Coronary artery (tissue), 2 donors: Measurements from ENCODE around the gene KRTAP10-7.

Experiments
- DNase-seq: peaks from one replicate; pipeline ENCODE4 v3.0.0-alpha.2; 2017; ENCODE audit warnings: low spot score
- H3K27ac ChIP-seq, 2 donors: fragments of 200-600 bp; sonication (generic); one replicate each; pipeline ENCODE4 v1.5.1; 2016 to 2019
- H3K4me3 ChIP-seq: fragments of 200-600 bp; sonication (generic); 2 replicates; pipeline ENCODE4 v1.5.1; 2016; ENCODE audit warnings: mild to moderate bottlenecking, moderate library complexity
- TF ChIP-seq, protein P1 (sequence below): fragments of 200-600 bp; sonication (generic); IDR thresholded peaks from one replicate; pipeline ENCODE4 v1.5.1; 2019; ENCODE audit warnings: antibody characterized with exemption

Gene KRTAP10-7

DNA sequence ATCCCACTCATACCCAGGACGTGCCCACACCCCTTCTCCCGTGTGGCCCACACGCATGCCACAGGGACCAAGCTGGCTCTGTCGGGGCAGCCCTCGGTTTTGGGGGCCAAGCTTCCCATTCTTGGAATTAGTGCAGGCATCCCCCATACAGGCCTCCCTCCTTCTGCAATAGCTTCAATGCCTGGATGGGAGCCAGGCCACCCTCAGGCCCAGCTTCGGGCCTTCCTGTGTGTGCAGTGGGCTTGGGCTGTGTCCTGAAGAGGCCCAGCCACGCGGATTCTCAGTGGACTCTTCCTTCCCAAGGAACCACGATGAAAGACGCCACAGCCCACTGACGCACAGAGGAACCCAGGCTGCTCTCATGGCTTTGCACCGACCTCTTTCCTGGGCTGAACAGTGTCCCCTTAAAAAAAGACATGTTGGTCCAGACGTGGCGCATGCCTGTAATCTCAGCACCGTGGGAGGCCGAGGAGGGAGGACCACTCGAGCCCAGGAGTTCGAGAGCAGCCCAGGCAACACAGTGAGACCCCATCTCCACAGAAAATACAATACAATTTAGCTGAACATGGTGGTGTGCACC is 49.2 kb downstream of the KRTAP10-7 start:
- DNase-seq, result no peak
- H3K27ac ChIP-seq, result no peak overlapping the region
- no peak overlapping the region for H3K4me3 ChIP-seq
- TF ChIP-seq, protein P1, sequence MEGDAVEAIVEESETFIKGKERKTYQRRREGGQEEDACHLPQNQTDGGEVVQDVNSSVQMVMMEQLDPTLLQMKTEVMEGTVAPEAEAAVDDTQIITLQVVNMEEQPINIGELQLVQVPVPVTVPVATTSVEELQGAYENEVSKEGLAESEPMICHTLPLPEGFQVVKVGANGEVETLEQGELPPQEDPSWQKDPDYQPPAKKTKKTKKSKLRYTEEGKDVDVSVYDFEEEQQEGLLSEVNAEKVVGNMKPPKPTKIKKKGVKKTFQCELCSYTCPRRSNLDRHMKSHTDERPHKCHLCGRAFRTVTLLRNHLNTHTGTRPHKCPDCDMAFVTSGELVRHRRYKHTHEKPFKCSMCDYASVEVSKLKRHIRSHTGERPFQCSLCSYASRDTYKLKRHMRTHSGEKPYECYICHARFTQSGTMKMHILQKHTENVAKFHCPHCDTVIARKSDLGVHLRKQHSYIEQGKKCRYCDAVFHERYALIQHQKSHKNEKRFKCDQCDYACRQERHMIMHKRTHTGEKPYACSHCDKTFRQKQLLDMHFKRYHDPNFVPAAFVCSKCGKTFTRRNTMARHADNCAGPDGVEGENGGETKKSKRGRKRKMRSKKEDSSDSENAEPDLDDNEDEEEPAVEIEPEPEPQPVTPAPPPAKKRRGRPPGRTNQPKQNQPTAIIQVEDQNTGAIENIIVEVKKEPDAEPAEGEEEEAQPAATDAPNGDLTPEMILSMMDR, result no peak

DNA sequence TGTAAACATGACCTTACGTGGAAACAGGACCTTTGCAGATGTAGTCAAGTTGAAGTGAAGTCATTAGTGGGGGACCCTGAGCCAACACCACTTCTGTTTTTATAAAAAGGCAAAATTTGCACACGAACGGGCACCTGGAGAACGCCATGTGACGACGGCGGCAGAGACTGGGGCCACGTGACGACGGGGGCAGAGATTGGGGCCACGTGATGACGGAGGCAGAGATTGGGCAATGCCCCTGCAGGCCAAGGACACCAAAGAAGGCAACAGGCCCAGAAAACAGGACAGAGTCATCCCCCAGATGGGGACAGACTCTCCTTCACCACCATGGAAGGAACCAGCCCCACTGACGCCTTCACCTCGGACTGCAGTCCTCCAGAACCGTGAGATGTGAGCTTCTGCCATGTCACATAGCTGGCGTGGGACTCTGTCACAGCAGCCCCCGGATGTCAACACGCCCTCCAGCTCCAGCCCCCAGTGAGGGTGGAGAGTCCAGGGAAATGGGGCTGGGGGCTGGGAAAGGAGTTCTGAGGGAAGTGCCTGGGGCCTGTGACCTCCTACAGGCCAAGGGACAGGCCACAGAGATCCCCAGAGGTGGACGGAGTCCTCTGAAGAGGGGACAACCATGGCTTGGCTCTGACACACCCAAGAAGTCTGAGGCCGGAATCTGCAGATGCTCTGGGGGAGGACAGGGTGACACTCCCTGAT is 50.0 kb downstream of the KRTAP10-7 start:
- no peak overlapping the region for H3K4me3 ChIP-seq
- TF ChIP-seq, protein P1, result no peak
- no peak for DNase-seq
- H3K27ac ChIP-seq, result no peak overlapping the region

DNA sequence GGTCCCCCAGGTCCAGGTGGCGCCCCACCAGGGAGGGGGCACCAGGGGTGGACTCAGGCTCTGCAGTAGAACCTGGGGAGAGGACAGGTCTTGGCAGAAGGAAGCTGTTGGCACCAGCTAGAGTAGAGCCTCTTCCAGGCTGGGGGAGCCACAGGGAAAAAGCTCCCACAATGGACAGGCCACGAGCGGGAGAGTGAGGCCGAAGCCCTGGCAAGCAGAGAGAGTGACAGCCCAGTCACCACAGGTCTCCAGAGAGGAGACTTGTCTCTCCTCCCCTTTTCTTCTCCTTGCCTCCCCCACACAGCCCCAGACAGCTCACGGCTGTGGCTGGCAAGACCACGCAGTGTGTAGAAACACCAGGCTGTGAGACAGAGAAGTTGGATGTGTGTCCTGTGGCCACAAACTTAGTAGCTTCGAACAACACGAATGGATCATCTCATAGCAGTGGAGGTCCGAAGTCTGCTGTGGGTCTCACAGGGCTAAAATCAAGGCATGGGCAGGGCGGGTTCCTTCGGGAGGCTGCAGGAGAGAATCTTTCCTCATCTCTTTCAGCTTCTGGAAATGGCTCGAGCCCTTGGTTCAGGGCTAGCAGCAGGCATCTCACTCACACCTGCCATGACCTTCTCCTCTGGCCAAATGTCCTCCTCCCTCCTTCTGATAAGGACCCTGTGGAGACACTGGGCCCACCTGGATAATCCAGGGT is 50.7 kb downstream of the KRTAP10-7 start:
- no peak for DNase-seq
- TF ChIP-seq, protein P1, result no peak
- Histone ChIP-seq H3K27ac (no peak overlapping the region), H3K4me3 (no peak overlapping the region)
